OCI-LY7 (cell line): ENCODE measurements around the gene HES1.

Source experiments
- EZH2phosphoT487 ChIP-seq: fragments of 200-600 bp; sonication (generic); IDR thresholded peaks from 2 replicates; pipeline ENCODE4 v1.6.1; 2018; ENCODE audit warnings: low read depth, borderline replicate concordance, mild to moderate bottlenecking, mixed run types, antibody characterized with exemption, low read length, moderate library complexity, mixed read lengths
- TF ChIP-seq, protein P1 (sequence below): fragments of 200-600 bp; sonication (generic); conservative IDR thresholded peaks from 2 replicates; pipeline ENCODE4 v1.5.1; 2014; ENCODE audit warnings: mild to moderate bottlenecking, antibody characterized with exemption, low read length, moderate library complexity, mixed read lengths

DNA sequence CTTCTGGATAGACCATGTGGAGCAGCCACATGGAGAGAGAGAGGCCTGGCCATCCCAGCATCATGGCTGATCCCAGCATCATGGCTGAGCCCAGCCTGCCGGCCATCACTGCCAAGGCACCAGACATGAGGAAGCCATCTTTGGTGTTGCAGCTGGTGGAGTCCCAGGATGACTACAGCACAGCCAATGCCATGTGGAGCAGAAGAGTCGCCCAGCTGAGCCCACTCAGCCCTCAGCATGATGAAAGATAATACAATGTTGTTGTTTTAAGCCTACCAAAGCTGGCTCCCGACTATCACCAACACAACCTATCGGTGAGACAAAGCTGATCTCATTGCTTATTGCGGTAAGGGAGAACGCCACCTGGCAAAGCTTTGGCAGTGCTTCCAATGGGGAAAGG lies 18.4 kb downstream of the HES1 start:
- TF ChIP-seq, protein P1, sequence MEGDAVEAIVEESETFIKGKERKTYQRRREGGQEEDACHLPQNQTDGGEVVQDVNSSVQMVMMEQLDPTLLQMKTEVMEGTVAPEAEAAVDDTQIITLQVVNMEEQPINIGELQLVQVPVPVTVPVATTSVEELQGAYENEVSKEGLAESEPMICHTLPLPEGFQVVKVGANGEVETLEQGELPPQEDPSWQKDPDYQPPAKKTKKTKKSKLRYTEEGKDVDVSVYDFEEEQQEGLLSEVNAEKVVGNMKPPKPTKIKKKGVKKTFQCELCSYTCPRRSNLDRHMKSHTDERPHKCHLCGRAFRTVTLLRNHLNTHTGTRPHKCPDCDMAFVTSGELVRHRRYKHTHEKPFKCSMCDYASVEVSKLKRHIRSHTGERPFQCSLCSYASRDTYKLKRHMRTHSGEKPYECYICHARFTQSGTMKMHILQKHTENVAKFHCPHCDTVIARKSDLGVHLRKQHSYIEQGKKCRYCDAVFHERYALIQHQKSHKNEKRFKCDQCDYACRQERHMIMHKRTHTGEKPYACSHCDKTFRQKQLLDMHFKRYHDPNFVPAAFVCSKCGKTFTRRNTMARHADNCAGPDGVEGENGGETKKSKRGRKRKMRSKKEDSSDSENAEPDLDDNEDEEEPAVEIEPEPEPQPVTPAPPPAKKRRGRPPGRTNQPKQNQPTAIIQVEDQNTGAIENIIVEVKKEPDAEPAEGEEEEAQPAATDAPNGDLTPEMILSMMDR, result no peak
- TF ChIP-seq EZH2phosphoT487, result no peak
